ENCODE results near the gene ITM2C.

The ITM2C gene

DNA sequence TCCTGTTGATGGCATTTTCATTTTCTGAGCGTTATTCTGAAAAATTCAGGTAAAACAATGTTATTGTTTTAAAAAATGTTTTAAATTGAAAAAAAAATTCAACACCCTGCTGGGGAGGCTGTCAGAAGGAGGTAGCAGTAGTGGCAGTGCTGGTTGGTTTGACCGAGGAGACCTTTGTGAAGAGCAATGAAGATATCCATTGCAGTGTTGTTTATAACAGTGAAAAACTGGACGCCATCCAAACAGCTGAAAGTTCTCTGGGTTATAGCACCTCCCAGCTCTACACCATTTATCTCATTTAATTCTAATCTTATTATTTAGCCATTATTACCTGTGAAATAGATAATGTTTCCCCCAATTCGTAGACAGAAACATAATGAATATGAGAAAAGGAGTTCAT is 12.6 kb upstream of the ITM2C start:
- DNase-seq, result no peak

DNA sequence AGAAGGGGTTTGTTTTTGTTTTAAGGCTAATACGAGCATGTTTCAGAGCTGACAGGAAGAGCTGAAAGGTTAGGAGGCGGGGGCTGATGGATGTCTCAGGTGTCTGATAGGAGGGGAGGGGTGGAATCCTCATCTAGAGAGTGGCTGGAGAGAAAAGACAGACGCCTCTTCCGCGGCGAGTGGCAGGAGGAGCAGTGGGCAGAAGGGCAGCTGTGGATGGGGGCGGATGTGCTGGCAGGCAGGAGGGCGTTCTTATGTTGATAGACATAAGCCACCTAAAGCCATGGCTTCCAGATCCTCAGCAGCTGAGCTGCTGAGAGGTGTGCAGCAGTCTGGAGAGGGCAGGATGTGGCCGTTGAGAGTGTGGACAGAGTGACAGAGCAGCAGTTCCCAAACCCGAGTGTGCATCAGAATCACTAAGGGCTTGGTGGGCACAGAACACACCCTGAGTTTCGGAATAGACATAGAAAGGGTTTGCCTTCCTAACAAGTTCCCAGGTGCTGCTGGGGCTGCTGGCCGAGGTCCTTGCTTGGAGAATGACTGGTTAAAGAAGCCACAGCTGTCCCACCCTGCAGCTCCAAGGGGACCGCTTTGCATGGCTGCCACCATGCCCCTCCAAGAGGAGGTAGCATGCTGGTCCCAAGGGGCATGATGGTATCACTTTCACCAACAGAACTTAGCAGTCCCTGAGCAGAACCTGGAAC is 3.0 kb upstream of the ITM2C start:
- no peak for DNase-seq

DNA sequence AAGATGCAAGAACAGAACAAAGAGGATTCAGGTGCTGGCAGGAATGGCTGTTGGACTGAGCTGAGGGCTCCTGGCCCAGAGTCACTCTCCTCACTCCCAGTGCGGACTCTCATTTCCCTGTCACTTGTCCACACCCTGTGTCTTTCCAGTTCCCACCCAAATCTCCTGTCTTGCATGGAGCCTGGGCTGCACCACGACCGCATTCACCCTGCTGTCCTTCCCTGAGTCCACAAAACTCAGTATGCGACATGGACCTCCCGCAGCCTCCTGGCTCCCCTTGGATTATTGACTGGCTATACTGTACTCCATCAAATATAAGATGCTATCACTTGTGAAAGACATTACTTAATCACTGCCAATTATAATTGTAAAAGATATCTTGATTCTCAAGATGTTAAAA is 2.5 kb upstream of the ITM2C start:
- no peak for DNase-seq

DNA sequence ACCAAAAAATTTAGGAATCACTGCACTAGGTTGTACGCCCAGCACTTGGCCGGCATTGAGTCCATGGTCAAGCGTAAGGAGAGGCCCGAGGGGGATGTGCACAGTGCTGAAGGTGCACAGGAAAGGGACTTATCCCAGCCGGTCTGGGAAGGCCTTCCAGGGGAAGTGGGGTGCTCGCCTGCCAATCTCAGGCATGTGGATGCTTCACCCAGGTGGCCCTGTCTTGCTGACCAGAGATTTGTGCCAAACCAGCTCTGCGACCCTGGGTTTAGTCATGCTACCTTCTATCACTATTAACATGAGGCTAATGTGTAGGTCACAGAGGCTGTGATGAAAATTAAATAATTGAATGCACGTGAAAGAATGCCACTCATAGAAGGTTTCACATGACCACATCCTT is 1.7 kb upstream of the ITM2C start:
- DNase-seq, result no peak

DNA sequence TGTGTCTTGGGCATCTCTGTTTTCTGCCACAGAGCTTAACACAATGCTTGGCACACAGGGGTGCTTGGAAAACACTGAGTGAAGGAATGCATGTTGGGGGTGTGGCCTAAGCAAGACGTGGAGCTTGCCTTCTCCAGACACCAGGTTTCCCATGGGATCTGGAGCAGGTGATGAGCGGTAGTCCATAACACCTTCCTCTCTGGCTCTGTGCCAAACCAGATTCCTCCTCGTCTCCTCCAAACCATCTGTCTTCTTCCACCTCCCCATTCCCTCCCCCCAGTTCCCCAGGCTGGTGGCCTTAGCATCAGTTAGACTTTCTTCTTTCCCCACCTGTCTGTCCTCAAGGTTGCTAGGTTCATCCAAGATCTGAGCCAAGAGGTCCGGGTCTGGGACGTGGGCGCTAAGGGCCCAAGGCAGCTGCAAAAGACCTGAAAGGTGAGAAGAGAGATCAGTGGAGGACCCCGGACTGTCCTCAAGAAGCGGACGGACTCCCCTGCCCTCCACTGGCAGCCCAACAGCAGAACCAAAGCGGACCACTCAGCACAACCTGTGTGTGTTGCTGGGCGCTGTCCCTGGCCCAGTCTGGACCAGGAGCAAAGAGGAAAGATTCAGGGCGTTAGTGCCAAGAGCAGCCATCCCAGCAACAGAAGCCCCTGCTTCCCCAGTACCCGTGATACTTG is 1.2 kb upstream of the ITM2C start:
- DNase-seq, result no peak

DNA sequence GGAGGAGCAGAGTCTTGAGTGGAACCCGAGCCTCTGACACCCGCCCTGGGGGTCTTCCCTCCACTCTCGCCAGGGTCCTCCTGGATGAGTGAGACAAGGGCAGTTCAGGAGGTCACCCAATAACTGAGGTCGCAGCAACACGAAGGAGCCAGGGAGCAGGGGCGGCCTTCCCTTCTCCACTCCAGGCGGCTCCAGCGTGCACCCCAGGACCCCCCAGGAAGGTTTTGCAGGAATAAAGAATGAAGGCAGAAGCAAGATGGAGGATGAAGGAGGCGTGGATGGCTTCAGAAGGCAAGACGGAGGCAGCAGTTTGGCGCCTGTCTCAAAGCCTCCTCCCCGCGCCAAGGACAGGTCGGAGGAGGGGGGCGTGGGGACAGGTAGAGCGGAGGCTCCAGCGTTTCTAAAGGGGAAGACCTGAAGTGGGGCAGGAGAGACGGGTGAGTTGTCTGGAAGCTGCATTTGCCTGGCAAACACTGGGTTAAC is 579 bp upstream of the ITM2C start:
- no peak for DNase-seq

DNA sequence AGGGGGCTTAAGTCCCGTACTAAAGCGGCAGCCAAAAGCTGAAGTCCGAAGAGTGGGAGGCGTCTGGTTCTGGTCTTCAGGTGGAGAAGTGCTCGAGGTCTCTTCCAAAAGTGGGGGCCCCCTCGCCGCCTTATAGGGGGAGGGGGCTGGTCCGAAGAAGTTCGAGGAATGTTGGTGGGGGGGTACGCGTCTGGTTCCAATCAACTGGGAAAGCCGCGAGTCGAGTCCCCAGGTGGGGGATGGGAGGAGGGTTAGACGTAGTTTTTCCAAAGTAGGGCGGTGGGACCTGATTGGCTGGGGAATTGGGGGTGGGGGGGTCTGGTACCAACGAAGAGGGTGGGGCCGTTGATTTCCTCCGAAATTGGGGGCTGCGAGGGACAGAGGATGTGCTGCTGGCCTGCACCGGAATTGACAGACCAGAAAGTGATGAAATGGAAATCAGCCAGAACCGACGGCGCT is 594 bp downstream of the ITM2C start:
- DNase-seq, result no peak

DNA sequence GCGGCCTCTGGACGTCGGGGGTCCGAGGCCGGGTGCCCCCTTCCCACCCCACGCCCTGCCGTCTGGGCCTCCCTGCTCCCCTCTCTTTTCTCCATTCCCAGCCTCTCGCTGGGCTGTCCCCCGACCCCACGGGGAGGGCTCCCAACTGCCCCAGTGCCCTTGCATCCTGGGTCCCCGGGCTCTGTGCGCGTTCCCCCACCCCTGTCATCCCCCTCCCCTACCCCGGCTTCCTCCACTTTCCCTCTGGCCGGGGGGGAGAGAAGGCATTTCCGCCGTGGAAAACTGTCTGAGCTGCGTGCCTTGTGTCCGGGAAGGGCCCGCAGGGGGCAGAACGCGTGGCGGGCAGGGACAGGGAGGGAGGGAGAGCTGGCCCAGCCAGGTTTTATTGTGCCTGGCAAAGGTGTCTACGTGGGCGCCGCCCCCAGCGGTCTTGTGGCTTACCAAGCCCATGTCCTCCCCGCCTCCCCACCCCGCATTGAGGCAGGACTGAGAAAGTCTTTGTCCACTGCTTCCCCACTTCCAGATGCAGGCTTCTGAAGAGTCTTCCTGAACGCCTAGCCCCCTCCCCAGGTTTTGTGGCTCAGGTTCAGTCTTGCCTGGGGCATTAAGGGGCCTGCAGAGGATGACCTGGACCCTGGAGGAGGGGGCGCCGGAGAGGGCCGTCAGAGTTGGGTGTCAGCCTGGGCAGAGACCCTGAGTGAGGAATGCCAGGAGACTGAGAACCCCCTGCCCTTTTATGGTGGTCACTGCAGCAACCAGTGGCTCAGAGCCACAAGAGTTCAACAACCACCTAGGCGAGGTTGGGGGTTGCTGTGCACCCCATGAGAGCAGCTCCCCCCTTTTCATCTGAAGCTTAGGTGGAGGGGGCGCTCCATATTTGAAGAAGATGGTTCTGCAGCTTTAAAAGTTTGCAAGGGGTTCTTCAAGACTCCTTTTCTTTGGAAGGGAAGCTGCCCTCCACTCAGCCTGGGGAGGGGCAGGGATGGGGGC is 1.3 kb downstream of the ITM2C start:
- no peak for DNase-seq

DNA sequence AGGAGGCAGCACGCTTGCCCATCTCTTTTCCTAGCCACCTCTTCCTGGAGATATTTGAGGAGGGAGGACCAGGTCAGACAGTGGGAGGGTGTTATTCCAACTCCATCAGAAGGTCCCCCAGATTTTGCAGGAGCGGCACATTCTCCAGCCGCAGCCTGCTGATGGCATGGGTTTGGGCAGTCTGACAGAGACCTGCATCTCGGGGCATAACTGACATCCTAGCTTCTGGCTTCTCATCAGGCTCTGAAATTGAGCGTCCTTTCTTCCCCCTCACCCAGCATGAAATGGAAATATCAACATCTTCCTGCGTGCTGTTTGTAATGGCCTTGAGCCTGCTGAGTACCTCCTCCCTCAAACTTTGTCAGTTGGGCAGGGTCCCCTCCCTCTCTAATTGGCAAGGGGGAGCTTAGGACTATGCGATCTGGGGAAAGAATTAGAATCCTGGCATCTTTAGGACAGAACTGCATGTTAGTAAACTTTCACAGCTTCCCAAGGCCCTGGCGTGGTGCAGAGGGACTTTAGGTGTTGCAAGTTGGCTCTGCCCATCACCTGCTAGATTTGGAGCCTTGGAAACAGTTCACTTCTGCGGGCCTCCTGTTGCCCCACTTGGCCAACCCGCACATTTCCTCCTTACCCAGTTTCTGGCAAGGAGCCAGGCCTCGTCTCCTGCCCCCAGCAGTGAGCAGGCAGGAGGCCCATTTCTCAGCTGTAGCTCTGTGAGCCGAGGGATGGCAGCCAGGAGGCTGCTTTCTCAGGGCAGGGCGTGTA is 2.2 kb downstream of the ITM2C start:
- peak; percentile 66 for DNase-seq

DNA sequence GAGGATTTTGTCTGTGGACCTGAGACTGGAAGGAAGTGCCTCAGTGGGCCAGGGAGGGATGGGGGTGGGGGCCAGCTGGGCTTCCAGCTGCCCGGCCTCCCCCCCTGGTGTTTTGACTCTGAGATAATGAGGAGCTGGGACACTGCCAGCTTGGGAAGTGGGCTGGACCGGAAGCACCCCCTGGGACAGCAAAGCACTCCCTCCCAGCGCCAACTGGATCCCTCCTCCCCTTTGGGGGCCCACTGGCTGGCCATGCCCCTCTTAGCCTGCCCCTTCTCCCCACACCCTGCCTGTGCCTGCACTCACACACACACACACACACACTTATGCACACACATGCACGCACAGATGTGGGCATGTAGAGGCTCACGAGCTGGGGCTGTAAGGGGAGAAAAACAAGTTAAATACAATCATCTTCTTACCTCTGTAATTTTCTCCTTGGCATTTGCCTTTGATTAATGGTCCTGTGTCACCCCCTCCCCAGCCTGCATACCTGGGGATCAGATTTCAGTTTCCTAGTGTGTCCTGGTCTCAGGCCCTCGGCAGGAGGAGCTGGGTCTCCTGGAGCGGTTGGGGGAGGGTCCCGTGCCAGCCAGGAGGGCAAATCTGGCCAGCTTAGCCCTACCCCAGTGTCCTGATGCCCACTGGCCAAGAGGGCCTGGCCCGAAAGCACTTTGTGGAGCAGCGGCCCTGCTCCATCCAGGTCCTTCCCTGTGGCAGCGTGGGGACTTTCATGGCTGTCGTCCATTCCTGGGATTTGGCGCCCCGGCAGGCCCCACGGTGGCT is 3.6 kb downstream of the ITM2C start:
- DNase-seq, result no peak

DNA sequence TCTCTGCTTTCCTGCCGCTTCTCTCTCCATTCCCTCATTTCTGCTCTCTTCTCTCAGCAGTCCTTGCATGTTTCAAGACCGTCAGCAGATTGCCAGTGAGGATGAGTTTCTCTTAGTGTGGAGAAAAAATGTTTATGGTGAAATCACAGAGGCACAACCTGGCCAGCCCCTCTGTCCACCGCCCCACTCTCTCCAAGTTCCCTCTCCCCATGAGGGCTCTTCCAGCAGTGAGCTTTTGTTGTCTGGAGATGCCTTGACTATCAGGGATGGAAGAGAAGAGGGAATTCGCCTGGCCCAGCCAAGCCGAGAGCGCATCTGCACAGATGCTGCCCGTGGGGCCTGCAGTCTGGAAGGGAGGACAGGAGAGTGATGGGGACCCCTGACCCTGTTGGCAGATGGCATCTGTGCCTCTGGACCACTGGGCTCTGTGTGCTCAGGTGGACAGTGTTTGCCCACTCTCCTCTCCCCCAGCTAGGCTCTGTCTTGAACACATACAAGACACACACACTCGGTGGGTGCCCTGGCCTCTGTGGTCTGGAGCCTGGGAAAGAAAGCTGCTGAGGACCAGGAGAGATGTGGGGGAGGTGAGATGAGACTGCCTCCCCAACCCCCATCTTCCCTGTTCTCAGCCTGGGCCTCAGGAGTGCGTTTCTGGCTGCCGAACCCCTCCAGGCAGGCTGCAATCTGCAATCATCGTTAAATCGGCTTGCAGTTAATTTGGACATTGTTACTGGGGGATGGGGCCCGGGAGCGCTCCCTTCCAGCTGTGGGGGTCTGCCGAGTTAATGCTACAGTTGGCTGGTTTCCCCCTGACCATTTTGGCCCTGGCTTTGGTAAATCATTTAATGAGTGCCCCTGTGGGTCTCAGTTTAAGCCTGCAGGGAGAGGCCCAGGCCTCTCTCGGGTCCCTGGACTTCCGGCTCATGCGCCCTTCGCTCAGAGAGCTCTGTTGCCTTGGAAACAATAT is 4.5 kb downstream of the ITM2C start:
- no peak for DNase-seq

DNA sequence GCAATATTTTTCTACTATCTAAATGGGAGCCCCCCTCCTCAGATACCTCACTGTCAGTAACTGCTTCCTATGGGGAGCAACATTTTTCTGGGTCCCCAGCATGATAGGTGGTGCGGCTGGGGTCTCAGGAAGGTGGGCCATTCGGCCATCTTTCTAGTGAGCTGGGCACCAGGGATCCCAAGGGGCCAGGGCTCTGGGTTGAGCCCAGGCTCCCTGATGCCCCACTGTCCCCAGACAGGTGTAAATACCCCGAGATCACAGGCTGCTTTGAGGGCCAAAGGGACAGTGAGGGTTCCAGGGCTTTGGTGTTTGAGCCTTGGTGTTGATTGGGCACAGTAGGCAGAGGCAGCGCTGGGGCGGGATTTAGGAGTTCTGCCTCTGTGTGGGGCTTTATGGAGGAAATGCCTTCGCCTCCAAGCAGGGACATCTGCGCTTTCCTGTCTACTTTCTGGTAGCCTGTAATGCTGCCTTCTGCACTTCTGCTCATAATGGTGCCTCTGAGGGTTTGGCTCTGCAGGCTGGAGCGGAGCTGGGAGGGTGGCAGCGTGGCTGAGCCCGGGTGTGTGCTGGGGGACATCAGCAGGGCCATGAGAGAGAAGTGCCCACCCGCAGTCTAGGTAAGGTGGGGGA is 5.3 kb downstream of the ITM2C start:
- no peak for DNase-seq

DNA sequence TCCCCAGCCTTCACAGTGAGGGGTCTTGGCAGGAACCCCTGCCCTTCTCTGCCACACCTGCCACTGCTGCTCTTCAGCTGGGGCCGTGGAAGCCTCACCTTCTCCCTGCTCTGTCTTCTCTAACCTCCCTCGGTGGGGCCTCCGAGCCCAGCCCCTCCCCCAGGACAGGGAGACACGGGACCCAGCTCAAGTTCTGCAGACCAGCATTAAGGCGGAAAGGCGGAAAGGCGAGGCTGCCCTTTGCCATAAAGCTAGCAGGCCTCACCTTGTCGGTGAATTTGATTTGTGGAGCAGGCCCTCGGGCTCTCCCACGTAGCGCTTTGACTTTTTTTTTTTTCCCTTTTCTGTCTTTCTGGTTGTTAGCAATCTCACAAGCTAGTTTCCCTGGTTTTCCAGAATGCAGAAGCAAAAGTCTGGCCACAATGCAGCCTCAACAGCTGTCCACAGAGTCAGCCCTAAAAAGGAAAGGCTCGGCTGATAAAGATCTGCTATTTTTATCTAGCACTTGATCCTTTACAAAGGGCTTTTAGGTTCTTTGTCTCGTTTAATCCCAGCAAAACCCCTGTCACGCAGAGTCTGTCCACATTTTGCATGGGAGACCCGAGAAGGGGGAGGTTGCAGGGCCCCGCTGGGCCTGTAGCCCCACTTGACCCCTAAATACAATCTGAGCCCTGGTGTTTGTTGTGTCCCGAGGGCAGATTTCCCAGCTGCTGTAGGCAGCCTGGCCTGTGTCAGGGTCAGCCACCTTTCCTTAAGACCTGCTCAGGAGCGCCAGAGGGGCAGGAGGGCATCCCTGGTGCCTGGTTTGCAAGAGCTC is 6.0 kb downstream of the ITM2C start:
- DNase-seq, result no peak

DNA sequence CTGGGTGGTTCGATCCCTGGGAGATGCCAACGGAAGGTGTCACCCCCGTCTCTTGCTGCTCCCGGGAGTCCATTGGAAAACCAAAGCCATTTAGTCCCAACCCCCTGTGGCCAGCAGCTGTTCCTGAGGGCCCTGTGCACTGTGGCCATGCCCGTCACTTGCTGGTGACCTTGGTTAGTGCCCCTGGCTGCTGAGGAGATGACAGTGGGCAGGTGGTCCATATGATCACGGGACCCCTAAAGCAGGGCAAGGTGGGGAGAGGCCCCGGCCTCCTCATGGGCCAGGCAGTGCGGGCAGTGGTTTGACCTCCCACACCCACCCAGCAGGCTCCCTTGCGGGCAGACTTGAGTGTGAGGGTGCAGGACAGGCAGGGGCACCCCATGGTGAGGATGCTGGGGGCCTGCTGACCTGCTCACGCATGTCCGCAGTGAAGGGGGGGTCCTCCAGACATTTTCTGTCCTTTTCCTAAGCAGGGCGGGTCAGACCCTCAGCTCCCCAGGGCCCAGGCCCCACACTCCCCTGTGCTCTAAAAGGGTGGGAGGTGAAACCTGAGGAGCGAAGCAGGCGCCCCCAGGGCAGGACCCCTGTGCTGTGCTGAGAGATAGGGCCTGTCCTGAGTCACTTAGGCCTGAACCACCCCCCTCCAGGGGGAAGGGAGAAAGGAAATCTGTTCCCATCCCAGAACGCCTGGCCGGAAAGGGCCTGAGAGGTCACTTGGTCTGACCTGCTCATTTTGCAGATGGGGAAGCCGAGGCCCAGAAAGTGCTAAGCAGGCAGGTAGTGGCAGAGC is 6.8 kb downstream of the ITM2C start:
- DNase-seq, result no peak

DNA sequence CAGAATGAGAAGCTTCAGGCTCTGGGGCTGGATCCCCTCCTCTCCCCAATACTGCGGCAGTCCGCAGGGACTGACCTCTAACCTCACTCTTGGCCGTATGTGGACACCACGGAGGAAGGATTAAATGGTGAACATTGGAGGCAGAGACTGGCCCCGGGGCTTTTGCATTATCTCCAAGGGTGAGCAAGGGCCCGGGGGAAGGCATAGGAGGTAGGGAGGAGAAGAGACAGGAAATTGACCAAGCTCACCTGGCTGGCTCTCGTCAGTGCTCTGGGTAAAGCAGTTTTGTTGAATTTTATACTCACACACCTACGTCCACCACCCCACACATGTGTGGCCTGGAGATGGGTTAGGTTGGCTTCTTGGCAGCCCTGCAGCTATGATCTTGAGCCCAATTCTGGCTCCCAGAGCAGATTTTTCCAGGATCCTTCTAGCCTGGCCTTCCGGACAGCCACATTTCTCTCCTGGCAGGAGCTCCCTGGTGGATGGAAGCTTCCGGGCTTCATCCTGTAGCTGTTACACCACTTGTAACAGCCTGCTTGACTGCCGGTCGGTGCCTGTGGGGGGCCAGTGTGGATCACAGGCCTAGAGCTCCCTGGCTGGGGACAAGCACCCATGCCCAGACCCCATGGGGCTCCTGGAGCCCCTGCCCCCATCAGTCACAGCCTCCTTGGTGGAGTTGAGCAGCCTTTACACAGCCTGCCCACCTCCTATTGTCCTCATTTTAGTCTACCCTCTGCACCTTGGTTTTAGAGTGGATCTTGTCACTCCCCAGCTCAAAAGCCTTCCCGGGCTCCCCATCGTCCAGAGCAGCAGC is 7.6 kb downstream of the ITM2C start:
- no peak for DNase-seq

DNA sequence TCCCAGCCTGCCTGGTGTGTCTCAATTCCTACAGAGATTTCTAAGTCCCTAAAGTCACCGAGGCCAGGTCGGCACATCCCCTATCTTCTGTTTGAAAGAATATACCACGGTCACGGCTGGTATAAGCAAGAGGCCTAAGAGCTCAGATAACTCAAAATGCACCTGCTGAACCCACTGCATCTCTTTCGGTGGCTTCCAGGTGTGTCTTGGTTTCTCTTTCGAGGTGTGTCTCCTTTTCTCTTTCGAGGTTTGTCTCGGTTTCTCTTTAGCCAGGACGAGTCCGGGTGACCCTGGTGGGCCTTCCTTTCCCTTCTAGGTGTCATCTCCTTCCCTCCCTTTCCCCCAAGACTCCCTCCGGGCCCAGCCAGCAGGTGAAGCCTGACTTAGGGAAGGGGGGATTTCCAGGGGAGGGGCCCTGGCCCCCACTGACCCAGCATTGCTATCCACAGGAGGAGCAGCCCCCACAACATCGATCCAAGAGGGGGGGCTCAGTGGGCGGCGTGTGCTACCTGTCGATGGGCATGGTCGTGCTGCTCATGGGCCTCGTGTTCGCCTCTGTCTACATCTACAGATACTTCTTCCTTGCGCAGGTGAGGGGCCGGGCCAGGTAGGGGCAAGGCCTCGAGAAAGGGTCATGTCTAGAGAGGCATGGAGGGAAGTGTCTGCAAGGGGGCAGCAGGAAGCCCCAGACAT is 8.4 kb downstream of the ITM2C start:
- no peak for DNase-seq
